ENCODE results near the gene RNU6-9.

DNA sequence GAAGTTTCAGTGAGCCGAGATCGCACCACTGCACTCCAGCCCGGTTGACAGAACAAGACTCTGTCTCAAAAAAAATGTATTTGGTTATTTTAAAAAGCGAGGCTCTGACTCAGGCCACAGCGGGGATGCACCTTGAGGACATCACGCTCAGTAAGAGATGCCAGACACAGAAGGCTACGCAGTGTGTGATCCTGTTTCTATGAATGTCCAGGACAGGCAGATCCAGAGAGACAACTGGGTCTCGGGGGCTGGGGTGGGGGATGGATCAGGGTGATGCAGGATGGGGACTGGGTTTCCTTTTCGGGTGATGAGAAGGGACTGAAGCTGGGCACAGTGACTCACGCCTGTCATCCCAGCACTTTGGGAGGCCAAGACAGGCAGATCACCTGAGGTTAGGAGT is 5.7 kb upstream of the RNU6-9 start:
- TF ChIP-seq, protein P1, sequence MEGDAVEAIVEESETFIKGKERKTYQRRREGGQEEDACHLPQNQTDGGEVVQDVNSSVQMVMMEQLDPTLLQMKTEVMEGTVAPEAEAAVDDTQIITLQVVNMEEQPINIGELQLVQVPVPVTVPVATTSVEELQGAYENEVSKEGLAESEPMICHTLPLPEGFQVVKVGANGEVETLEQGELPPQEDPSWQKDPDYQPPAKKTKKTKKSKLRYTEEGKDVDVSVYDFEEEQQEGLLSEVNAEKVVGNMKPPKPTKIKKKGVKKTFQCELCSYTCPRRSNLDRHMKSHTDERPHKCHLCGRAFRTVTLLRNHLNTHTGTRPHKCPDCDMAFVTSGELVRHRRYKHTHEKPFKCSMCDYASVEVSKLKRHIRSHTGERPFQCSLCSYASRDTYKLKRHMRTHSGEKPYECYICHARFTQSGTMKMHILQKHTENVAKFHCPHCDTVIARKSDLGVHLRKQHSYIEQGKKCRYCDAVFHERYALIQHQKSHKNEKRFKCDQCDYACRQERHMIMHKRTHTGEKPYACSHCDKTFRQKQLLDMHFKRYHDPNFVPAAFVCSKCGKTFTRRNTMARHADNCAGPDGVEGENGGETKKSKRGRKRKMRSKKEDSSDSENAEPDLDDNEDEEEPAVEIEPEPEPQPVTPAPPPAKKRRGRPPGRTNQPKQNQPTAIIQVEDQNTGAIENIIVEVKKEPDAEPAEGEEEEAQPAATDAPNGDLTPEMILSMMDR (IDR thresholded peaks at IDR 0.05) = no peak
- TF ChIP-seq POLR2A (IDR thresholded peaks at IDR 0.05) = no peak
